Thymus (tissue), 11 donors: Measurements from ENCODE around the gene TTC21A. TPM values are rescaled to one million over a fixed set of nuclear protein-coding genes. Genes with fewer than 3 reads are reported as not detected.

Experiments
- DNase-seq, 9 donors: peaks; one replicate each; pipeline ENCODE4 v3.0.0-alpha.2; 2013; ENCODE audit warnings: low spot score in 9 of 9, low read depth in 6 of 9, missing footprints in 1 of 9
- H3K27ac ChIP-seq, 2 donors: one replicate each; pipeline ENCODE4 v1.5.1; 2013; ENCODE audit warnings: control low read depth in 1 of 2, low read depth in 1 of 2, low read length in 1 of 2, mild to moderate bottlenecking in 1 of 2, moderate library complexity in 1 of 2
- H3K27me3 ChIP-seq, 2 donors: one replicate each; pipeline ENCODE4 v1.5.1; 2013; ENCODE audit warnings: low read length in 1 of 2; ENCODE audit not compliant: control insufficient read depth in 2 of 2, insufficient read depth in 1 of 2
- H3K36me3 ChIP-seq, 2 donors: one replicate each; pipeline ENCODE4 v1.5.1; 2013; ENCODE audit warnings: low read length in 1 of 2, mild to moderate bottlenecking in 1 of 2, moderate library complexity in 1 of 2; ENCODE audit not compliant: control insufficient read depth in 2 of 2, insufficient read depth in 2 of 2
- H3K4me1 ChIP-seq, 2 donors: one replicate each; pipeline ENCODE4 v1.5.1; 2013; ENCODE audit warnings: low read length in 2 of 2; ENCODE audit not compliant: control insufficient read depth in 2 of 2, insufficient read depth in 2 of 2
- H3K4me3 ChIP-seq, 2 donors: one replicate each; pipeline ENCODE4 v1.5.1; 2013; ENCODE audit warnings: low read length in 2 of 2, control low read depth in 1 of 2, mild to moderate bottlenecking in 1 of 2
- H3K9me3 ChIP-seq, 2 donors: one replicate each; pipeline ENCODE4 v1.5.1; 2013; ENCODE audit warnings: low read length in 1 of 2, mild to moderate bottlenecking in 1 of 2; ENCODE audit not compliant: control insufficient read depth in 2 of 2, insufficient read depth in 1 of 2
- WGBS: extraction: QIAGEN DNeasy Blood & Tissue Kit; methylation state at CpG from one replicate; pipeline ENCODE4 v1.1.7; 2013; 5-methylcytosine and 5-hydroxymethylcytosine counted together
- polyA plus RNA-seq: library from polyadenylated mRNA; stranded (reverse); fragments of 200-250 nt; gene quantifications from one replicate; pipeline ENCODE4 v1.2.3, GENCODE V29; 2013
- total RNA-seq: library from RNA; stranded (reverse); fragments of 120-200 nt; gene quantifications from one replicate; pipeline ENCODE4 v1.2.4, GENCODE V29; 2013
- donor health status: healthy.

Gene TTC21A
- total and polyA plus RNA-seq, 2 donors = 1.3 to 12.3 TPM

DNA sequence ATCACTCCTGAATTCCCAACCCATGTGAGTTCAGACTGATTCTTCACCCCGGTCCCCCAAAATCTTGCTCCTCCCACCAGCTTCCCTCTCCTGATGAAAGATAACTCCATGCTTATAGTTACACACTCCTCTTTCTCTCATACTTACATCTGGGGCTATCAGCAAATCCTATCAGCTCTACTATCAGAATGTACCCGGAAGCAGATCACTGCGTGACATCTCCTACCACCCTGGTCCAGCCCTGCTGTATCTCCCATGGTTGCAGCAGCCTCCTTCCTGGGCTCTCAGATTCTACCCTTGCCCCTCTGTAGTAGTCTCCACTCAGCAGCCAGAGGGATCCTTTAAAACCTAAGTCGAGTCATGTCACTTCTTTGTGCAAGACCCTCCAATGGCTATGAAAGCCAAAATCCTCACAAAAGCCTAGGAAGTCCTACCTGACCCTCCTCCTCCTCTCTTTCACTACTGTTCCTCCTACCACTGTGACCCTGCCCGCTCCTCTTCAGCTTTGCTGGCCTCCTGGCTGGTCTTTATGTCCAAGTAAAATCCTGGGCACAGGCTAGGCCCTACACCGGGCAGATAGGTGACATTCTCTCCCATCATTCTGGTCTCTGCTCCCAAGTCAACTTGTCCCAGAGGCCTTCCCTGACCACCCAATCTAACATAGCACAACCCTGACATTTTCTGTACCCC lies 68.7 kb downstream of the TTC21A start:
- no peak overlapping the region for H3K27ac ChIP-seq
- WGBS = 97% methylated on average over 6 of the region's 6 CpGs

DNA sequence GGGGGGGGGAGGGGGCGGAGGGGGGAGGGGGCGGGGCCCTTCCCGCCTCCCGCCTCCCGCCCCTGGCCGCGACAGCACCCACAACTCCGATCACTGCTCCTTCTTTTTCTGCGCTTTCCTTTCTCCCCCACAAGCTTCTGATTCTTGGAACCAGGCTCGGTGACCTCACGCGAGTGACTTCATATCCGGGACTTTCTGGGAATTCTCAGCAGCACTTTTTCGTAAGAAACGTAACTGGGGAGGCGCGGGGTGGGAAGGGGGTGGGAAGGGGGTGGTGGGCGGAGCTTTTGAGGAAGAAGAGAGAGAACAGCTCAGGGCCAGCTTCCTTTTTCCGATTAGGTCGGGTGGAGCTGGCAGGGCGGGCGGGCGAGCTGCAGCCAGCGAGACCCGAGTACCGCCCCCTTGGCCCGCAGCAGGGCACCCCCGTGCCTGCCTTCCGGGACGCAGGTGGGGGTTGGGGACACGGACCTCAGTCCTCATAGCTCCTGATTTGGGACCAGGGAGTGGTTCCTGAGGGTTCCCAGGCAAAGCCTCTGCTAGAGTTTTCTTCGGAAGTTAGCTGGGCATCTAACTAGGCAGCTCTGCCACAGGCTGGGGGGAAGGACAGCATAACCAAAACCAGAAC lies 70.3 kb downstream of the TTC21A start:
- Histone ChIP-seq H3K36me3 (no peaks in the 10 kb centered on the region), H3K4me3 (peak overlapping the region; percentile 41 to 67), H3K4me1 (peaks cover 35 to 50% of the 10 kb centered on the region in 2 donors), H3K27me3 (no peaks in the 10 kb centered on the region), H3K9me3 (no peaks in the 10 kb centered on the region), H3K27ac (peak overlapping the region; percentile 80 to 88)
- peak in 4 of 9 donors; percentile 42 to 72 (median 46) for DNase-seq
- 1% methylated on average over 30 of the region's 32 CpGs for WGBS

More for the DNA sequence above, 68.7 kb downstream of the TTC21A start:
- Histone ChIP-seq H3K9me3 (no peaks in the 10 kb centered on the region), H3K36me3 (no peaks in the 10 kb centered on the region), H3K4me1 (peaks cover 27 to 34% of the 10 kb centered on the region in 2 donors), H3K4me3 (no peak overlapping the region), H3K27me3 (no peaks in the 10 kb centered on the region)
- no peak for DNase-seq

DNA sequence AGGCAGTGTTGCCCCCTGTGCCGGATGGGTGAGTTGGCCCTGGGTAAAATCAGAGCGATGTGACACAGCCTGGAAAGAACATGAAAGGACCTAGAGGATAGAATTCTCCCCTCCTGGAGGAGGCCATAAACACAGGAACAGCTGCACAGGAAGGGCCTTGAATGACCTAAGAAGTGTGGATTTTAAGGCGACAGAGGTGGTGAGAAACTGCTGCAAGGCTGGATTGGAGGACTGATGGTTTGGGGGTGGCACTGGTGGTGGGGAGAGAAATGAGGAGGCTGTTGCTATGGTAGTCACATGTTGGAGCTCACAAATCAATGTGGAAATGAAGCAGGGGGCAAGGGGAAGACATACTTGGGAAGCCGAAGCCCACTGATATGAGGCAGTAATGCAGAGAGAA lies 71.1 kb downstream of the TTC21A start:
- no peak for DNase-seq
- H3K4me3 ChIP-seq = peak overlapping the region; percentile 41 to 67
- H3K9me3 ChIP-seq = no peaks in the 10 kb centered on the region
- WGBS = 85% methylated on average over 4 of the region's 4 CpGs
- H3K27ac ChIP-seq = peak overlapping the region; percentile 49 to 80
- H3K36me3 ChIP-seq = no peaks in the 10 kb centered on the region
- no peaks in the 10 kb centered on the region for H3K27me3 ChIP-seq
- peaks cover 40 to 57% of the 10 kb centered on the region in 2 donors for H3K4me1 ChIP-seq

DNA sequence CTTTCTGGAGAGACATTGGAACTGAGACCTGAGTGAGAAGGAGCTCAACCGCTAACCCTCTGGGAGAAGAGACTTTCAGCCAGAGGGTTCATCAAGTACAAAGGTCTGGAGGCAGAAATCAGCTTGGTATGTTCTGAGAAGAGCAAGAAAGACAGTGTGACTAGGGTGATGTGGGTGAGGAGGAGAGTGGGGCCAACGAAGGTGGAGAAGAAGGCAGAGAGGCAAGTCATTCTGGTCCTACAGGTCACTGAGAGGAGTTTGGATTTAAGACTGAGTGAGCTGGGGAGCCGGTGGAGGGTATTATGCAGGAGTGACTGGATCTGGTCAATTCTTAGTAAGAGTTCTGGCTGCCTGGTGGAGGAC lies 72.7 kb downstream of the TTC21A start:
- DNase-seq = no peak
- Histone ChIP-seq H3K27ac (peak overlapping the region in 1 of 2 donors; percentile 54), H3K4me1 (peaks cover 45 to 73% of the 10 kb centered on the region in 2 donors), H3K4me3 (peak overlapping the region; percentile 37 to 43), H3K9me3 (no peaks in the 10 kb centered on the region), H3K36me3 (no peaks in the 10 kb centered on the region), H3K27me3 (no peaks in the 10 kb centered on the region)
- 61% methylated on average over 3 of the region's 3 CpGs for WGBS

DNA sequence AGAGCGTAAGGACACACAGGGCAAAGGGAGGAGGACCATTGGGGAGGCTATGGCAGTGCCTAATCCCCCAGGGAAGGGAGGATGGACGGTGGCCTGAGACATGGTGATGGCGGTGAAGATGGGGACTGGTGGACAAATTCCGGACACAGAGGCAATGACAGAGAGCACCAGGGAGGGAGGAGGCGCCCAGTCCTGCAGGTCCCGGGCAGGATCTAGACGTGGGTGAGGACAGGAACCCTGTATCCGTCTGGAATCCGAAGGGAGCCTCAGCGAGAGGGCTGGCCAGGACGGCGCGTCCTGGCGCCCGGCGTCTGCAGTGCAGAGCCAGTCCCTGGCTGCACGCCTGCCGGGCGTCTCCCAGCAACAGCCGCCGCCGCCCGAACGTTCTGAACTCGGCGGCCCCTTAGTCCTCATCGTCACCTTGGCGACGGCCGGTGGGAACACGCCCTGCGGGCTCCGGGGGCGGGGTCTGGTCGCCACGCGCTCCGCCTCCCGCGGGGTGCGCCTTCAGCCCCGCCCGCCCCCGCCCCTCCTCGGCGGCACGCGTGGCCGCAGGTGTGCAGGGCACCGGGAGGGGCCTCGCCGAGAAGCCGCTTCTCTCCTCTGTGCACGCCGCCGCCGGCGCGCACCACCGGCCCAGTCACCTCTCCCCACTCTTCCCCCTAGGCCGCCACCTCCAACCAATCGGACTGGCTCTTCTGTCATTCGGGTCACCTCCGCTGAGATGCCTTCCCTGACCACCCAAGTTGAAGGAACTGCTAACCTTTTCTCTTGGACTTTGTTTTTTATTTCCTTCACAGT lies 73.3 kb downstream of the TTC21A start:
- WGBS = 3% methylated on average over 64 of the region's 64 CpGs
- H3K4me3 ChIP-seq = peak overlapping the region; percentile 37 to 43
- H3K4me1 ChIP-seq = peaks cover 45 to 77% of the 10 kb centered on the region in 2 donors

DNA sequence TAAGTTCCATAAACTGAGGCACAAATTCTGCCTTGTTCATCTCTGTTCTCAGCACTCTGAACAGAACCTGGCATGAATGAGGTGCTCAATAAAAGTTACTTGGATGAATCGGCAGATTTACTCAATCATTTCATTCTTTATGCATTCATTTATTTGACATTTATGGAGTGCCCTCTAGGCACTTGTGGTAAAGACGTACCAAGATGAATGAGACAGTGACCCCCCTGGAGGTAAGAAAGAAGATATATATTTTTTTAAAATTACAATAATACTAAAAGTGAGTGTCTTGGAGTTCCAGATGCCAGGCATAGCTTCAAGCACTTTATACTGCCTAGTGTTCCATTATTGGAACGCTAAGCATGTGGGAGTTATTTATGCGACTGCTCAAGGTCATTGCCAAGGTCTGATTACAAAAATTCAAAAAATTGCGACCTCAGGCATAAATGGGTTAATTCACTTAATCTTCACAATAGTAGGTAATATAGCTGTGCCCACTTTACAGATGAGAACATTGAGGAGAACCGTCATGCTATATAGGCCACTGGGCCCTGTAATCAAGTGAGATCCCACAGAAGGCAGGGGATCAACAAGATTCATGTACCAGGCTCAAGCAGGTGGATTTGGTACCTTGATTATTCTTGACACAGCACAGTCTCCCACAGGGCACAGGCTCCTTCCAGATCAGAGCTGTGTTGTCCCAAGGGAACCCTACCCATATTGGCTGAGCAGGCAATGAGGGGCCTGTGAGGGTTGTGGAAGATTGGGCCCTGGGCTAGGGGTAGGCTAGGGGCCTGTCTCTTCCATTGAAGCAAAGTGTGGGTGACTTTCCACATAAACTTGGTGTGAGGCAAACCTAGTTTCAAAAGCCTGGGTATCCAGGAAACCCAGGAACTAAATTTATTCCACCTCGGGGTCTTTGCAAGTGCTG lies 74.2 kb downstream of the TTC21A start:
- 85% methylated on average over 7 of the region's 7 CpGs for WGBS
- H3K4me3 ChIP-seq = no peak overlapping the region

More for the DNA sequence above, 73.3 kb downstream of the TTC21A start:
- no peaks in the 10 kb centered on the region for H3K27me3 ChIP-seq
- H3K27ac ChIP-seq = peak overlapping the region; percentile 54 to 72
- no peaks in the 10 kb centered on the region for H3K9me3 ChIP-seq
- no peaks in the 10 kb centered on the region for H3K36me3 ChIP-seq
- peak; percentile 55 to 96 (median 91) for DNase-seq

DNA sequence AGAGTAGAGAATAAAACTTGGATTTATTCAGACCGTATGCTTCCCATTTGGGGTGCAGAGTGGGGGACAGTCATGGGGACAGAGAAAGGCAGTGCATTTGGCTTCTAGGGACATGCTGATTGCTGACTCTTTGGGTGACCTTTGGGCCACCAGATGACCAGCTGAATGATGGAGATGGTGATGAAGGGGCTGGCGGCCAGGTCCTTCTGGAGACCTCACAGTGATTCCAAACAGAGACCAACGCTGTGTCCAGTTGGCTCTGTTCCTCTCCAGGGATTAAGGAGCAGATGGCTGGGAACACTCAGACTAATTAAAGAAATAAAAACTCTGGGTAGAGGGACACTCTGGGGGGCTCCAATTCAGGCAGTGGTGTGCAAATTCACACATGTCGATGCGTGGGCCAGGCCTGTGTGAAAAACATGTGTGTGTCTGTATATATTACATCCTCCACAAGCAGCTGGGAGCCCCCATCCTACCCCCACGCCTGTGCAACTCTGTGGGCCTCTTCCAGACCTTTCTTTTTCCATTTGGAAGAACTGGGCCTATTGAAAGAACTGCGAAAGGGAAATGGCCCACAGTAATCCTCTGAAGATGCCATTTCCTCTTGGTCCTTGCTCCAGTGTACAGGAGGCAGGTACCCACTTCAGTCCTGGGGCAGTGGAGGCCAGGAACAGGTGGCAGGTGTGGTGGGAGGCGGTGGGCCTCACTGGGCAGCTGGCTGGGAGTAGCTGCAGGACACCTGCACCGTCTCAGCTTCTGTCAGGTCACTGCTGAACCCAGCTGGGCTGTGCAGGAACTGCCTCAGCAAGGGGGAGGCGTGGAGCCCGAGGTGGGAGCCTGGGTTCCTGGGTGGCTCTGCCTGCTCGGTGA lies 76.0 kb downstream of the TTC21A start:
- Histone ChIP-seq H3K36me3 (no peaks in the 10 kb centered on the region), H3K27me3 (no peaks in the 10 kb centered on the region), H3K27ac (no peak overlapping the region), H3K9me3 (no peaks in the 10 kb centered on the region), H3K4me3 (no peak overlapping the region), H3K4me1 (peaks cover 43 to 69% of the 10 kb centered on the region in 2 donors)
- DNase-seq = peak in 1 of 9 donors; percentile 37
- WGBS = 78% methylated on average over 12 of the region's 12 CpGs

More for the DNA sequence above, 74.2 kb downstream of the TTC21A start:
- no peak for DNase-seq
- Histone ChIP-seq H3K9me3 (no peaks in the 10 kb centered on the region), H3K27me3 (no peaks in the 10 kb centered on the region), H3K36me3 (no peaks in the 10 kb centered on the region), H3K4me1 (peaks cover 45 to 77% of the 10 kb centered on the region in 2 donors), H3K27ac (peak overlapping the region in 1 of 2 donors; percentile 72)
